ENCODE measurements around the gene NVL.

DNA sequence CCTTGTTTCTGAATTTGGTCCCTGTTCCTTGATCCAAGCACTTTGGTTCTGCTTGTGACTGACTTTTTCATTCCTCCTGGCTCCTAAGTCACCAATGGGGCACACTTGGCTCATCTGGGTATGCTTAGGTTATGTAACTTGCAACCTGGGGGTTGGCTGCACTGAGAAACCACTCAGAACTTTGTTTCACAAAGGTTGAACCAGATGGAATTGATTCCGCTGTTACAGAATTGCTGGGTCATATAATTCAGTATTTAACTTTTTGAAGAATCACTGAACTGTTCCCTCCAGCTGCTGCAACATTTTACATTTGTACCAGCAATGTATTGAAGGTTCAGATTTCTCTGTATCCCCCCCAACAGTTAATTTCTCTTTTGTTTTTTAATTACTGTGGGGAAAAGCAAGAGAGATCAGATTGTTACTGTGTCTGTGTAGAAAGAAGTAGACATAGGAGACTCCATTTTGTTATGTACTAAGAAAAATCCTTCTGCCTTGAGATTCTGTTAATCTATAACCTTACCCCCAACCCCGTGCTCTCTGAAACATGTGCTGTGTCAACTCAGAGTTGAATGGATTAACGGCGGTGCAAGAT, 9.6 kb upstream of the NVL start:
- TF ChIP-seq, protein P1, sequence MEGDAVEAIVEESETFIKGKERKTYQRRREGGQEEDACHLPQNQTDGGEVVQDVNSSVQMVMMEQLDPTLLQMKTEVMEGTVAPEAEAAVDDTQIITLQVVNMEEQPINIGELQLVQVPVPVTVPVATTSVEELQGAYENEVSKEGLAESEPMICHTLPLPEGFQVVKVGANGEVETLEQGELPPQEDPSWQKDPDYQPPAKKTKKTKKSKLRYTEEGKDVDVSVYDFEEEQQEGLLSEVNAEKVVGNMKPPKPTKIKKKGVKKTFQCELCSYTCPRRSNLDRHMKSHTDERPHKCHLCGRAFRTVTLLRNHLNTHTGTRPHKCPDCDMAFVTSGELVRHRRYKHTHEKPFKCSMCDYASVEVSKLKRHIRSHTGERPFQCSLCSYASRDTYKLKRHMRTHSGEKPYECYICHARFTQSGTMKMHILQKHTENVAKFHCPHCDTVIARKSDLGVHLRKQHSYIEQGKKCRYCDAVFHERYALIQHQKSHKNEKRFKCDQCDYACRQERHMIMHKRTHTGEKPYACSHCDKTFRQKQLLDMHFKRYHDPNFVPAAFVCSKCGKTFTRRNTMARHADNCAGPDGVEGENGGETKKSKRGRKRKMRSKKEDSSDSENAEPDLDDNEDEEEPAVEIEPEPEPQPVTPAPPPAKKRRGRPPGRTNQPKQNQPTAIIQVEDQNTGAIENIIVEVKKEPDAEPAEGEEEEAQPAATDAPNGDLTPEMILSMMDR (conservative IDR thresholded peaks at IDR 0.05 in 1 of 2, IDR thresholded peaks at IDR 0.05 in 1 of 2; ENCODE audit: low read depth in 1 of 2, low read length in 2 of 2): no peak
- TF ChIP-seq EZH2 (IDR thresholded peaks at IDR 0.05; ENCODE audit: low read length, missing control alignments): no peak
